NCI-H345 treated with DMSO at 0.1 percent for 48 hours (cell line): ENCODE measurements around the gene ENTHD1.
"Not testable (repeated sequence)": the region's sequence is repeated elsewhere in the genome, so short reads cannot be mapped to it uniquely, and the experiment has no call there.

Source experiments
- DNase-seq: peaks from one replicate; lab custom pipeline; 2025; ENCODE audit not compliant: unreplicated experiment; lab: John Stamatoyannopoulos, UW

ENTHD1 gene

DNA sequence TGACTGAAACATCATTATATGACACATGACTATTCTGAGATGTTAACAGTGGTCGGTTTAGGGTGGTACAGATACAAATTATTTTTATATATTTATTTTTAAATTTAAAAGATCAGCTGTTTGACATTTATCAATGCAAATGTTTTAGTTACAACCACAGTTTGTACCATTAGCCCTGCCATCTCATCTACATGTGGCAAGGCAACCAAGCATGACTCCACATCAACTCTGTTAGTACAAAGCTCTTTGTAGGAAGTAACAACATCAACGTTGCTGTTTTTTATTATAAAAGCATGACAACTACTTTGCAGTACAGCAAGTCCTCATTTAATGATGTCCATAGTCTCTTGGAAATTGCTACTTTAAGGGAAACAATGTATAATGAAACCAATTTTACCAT, 40.8 kb downstream of the ENTHD1 start:
- no peak for DNase-seq

DNA sequence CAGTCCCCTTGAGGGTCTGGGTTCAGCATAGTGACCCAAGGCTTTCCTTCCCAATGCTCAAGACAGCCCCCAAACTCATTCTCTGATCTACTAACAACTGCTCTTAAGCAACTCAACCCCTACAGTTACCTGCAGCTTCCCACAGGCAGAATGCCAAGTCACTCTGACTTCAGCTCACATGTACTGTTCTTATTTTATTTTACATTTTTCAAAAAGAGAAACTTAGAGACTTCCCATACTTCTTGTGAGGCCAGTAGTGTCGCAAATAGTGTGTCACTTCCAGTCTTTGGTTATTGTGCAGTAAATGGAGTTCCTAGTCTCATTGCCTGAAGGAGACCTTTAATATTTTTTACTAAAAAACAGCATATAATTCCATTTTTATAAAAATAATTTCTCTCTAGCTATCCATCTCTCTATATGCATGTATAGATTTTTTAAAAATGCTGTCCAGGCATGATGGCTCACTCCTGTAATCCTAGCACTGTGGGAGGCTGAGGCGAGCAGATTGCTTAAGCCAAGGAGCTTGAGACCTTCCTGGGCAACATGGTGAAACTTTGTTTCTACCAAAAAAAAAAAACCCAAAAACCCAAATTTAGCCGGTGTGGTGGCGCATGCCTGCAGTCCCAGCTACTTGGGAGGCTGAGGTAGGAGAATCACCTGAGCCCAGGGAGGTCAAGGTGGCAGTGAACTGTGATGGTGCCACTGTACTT, 41.8 kb downstream of the ENTHD1 start:
- DNase-seq = no peak

DNA sequence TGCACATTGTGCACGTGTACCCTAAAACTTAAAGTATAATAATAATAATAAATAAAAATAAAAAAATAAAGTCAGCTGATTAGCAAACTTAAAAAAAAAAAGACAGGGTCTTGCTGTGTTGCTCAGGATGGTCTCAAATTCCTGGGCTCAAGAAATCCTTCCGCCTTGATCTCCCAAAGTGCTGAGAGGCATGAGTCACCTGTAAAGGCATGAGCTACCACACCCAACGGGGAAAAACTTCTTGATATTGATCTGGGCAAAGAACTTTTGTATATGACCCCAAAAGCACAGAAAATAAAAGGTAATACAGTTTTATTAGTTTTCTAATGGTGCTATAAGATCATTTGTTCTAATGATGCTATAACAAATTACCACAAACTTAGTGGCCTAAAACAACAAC, 46.1 kb downstream of the ENTHD1 start:
- no peak for DNase-seq

DNA sequence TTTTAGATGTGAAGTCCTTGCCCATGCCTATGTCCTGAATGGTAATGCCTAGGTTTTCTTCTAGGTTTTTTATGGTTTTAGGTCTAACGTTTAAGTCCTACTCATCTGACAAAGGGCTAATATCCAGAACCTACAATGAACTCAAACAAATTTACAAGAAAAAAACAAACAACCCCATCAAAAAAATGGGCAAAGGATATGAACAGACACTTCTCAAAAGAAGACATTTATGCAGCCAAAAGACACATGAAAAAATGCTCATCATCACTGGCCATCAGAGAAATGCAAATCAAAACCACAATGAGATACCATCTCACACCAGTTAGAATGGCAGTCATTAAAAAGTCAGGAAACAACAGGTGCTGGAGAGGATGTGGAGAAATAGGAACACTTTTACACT, 47.0 kb downstream of the ENTHD1 start:
- not testable (repeated sequence) for DNase-seq

DNA sequence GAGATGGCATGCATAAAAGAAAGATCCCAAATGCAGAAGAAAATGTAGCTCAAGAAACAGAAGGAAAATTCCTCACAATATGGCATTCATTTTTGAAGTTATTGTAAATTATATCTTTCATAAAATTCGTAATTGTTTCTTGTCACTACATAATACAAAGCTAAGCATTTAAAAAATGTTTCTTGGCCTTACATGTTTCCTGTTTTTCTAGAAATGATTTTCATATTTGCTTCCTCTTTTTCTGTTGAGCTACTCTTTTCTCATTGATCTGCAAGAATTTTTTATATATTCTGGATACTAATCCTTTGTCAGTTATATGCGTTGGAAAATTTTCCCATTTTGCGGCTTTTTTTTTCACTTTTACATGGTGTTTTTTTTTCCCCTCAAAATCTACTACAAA, 48.0 kb downstream of the ENTHD1 start:
- DNase-seq = no peak

DNA sequence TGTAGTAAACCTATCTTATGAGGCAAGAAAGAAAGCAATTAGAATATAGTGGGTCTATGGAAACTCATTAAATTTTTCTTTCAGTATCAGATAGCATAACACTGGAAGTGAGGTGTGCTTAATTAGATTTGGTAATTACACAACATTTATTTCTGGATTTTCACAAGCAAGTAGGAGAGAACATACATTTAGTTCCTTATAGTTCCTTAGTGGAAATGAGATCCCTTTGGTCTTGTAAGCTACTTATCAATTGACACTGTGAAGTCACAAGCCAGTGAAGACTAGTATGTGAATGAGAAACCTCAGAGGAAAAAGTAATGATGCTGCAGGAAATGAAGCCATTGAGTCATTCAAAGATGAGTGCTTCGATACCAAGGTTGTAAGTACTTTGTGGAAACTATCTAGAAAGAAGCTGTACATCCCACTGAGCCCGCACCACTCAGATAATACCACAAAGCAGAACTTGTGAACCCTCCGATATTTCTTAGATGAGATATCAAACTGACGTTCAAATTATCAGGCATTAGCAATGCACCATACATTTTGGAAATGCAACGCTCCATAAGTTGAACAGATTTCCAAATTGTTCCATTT, 53.5 kb downstream of the ENTHD1 start:
- no peak for DNase-seq

DNA sequence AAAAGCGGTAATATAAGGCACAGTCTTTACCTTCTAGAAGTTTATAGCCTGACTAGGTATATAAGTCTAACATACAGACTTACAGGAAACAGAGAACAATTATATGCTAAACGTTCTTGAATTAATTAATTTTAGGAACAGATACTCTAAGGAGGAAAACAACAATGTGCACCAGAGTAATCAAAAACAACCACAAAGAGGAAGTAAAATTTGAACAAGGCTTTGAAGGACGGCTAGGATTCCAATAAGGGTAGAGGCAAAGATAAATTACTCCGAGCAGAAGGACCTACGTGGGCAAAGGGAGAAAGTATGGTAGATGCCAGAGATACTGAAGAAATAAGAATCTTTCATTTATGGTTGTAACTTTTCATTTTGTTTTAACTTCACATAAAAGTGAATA, 54.4 kb downstream of the ENTHD1 start:
- DNase-seq = no peak

DNA sequence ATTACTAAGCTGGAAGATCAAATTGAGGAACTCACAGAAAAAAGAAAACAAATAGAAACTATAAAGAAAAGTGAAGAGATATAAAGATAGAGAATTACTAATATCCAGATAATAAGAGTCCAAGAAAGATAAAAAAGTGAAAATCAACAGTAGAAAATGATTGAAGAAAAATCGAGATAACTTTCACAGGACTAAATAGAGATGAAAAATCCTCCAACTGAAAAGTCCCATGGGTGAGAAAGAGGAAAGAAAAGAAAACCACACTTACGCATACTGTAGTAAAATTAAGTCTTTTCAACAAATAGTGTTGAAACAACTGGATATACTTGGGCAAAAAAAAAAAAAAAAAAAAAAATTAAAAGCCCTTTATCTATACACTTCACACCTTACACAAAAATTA, 60.0 kb downstream of the ENTHD1 start:
- DNase-seq = no peak

DNA sequence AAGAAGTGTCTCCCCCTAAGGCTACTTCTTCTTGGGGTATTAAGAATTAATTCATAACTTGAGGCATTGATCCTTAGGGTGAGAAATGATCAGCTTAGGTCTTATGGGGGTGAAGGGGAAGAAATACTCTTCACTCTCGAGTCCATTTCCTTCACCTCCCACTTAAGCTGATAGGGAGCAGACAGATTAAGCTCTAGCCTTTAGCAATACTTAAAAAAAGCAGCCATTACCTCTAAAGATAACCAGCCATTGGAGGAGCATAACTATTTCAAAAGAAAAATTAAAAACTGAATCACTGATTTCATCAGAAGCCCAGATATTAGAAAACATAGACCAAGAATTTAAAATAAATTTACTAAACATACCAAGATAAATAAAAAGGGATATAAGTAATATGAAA, 60.5 kb downstream of the ENTHD1 start:
- no peak for DNase-seq

DNA sequence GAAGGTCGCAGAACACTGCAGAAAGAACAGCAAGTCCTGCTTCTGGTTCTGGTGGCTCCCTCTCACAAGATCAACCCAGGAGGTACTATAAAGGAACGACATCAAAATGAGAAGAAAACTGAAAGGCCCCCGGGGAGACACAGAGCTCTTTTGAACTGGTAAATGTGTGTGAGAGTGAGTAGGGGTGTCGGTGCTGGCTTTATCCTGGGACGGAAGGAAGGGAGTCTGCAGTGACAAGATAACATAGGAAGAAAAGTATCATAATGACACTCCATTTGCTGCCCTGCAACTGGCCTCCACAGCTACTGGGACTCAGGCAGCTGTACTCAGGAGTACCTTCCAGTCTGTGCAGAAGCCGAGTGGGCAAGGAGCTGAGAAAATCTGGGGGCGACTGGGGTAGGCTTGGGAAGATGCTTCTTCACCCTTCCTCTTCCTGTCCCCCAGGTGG, 60.9 kb downstream of the ENTHD1 start:
- DNase-seq = no peak

DNA sequence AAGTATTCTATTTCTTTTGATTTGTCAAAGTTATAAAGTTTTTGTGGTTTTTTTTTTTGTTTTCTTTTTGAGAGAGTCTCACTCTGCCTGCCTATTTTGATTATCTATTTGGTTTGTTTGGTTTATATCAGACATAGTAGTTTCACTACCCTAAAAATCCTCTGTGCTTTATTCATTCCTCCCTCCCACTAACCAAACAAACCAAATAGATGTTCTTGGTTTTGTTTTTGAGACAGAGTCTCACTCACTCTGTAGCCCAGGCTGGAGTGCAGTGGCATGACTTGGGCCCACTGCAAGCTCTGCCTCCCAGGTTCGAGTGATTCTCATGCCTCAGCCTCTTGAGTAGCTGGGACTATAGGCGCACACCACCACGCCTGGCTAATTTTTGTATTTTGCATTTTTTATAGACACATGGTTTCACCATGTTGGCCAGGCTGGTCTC, 67.9 kb downstream of the ENTHD1 start:
- no peak for DNase-seq

DNA sequence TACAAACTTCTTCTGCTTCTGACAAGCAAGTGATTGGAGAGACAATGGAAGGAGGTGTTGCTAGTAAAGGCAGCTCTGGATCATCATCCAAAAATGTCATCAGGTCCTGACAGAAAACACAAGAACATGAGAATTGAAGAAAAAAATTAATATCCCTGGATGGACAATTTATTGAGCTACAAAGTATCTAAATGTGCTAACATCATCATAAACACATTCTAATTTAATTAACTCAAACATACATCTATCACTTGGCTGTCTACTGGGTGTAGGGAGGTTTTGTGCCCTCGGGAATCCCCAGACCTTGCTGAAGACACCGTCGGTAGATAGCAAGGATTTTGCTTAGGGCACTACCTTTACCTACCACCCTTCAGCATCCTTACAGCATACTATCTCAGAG, 72.6 kb downstream of the ENTHD1 start:
- no peak for DNase-seq

DNA sequence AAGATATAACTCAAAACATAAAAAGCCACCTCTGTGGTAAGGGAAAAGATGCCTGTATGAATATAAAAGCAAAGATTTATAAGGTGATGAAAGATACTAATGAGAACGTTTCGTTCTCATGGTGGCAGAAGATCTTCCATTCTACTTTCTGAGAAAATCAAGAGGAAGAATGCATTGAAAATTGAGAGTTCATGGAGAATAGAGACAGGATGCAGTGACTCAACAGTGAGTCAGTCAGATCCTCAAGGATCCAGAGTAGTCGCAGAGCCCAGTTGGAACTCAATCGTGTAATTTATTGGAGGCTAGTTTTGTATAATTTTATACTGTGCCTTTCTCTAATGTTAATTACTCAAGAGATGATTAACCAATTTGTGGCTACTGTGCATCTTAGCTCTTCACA, 73.3 kb downstream of the ENTHD1 start:
- no peak for DNase-seq

DNA sequence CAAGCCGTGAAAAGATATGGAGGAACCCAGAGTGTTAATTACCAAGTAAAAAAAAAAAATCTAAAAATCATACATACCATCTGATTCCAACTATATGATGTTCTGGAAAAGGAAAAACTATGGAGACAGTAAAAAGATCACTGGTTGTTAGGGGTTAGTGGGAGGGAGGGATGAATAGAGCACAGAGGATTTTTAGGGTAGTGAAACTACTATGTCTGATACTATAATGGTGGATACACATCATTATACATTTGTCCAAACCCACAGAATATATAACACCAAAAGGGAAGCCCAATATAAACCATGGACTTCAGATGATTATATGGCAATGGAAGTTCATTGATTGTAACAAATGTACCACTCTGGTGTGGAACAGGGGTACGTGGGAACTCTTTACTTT, 74.1 kb downstream of the ENTHD1 start:
- DNase-seq = no peak

DNA sequence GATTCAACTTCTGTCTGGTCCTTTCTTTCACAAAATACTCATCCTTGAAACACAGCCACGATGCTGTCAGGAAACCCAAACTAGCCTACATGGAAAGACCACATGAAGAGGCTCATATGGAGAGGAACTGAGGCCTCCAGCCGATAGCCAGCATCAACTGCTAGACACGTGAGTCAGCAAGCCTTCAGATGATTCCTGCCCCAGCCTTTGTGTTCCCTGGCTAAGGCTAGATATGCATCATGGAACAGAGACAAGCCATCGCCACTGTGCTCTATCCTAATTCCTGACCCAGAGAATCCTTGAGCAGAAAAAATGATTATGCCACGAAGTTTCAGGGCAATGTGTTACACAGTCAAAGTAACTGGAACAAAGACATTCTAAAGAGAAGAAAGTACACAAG, 75.5 kb downstream of the ENTHD1 start:
- DNase-seq = no peak

DNA sequence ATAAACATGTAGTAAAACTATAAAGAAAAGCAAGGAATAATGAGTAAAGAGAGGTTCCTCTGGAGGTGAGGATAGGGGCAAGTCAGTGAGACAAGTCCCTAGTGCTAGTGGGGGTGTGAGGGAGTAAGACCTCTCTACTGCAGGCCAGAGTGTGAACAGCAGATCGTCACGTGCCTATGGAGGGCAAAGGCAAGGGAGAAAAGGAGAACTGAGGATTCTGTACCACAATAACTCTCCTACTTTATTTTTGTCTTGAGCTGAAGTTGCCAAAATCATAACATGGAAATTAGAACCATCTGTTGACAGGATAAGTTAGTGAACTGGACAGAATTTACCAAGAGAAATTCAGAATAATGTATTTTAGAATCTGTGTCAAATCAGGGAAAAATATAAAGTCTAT, 77.6 kb downstream of the ENTHD1 start:
- no peak for DNase-seq

DNA sequence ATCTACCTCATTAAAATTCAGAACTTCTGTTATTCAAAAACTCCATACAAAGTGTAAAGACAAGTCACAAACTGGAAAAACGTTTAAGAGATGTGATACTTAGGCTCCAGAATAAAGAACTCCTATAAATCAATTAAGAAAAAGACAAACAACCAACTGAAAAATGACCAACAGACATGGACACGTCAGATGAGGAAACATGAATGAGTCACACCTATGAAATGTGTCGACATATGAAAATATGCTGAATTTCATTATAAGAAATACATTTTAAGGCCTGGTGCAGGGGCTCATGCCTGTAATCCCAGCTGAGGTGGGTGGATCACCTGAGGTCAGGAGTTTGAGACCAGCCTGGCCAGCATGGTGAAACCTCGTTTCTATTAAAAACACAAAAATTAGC, 78.7 kb downstream of the ENTHD1 start:
- no peak for DNase-seq

DNA sequence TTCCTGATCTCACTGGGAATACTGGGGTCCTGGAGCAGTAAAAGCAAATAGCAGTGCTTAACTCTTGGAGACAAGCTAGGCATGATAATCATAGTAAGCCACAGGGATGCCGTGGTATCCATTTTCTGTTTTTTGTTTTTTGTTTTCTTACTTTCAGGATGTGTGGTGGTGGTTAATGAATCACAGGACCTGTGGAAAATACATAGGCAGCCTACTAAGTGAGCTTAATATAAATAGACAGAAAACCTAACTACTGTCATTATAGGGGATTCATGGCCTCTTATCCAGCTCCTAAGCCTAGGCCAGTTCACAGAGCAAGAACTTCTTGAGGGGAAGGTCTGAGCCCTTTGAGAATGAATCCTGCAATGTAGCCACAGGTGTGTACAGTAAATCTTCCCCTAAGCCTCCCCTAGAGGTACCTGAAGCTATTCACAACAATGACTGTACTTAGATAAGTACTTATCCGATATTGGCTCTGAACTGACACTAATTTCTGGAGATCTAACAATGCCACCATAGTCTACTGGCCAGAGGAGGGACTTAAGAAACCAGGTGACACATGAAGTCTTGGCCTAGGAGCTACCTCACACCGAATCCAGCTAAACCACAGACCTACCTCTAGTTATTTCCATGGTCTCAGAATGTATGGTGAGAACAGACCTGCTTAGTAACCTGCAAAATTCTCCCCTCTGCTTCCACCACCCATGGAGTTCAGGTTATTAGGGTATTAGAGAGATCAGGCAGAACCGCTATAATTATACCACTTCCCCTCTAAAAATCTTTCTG, 83.6 kb downstream of the ENTHD1 start:
- no peak for DNase-seq

DNA sequence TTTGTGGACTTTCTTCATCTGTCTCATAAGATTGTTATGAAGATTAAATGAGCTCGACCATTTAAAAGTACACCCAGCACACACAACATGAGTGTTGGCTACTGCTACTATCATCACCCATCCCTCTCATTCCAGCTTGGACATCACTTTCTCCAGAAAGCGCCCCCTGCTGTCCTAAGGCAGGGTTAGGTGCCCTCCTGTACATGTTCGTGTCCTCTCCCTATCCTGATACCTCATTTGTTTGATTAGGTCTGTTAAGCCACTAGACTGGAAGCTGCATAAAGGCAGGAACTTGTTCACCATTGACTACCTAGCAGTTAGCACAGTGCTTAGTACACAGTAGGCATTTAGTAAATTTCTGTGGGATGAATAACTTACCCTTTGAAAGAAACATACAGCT, 85.5 kb downstream of the ENTHD1 start:
- no peak for DNase-seq

DNA sequence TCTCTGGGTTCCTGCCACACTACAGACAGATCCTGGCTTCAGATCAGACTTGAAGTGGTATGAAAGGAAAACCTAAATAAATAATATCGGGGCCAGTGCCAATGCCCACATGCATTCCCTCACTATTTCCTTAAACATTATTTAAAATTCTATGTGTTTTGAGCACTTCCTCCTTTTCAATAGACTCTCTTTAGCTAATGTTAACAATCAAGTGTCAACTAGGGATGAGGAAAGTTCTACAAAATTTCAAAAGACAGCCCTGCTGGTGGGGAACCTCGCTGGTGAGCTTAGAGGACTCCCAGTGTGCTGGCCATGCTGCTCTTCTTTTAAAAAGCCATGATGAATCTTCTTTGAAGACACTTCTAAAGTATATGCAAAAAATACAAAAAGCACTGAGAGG, 87.5 kb downstream of the ENTHD1 start:
- DNase-seq = no peak

DNA sequence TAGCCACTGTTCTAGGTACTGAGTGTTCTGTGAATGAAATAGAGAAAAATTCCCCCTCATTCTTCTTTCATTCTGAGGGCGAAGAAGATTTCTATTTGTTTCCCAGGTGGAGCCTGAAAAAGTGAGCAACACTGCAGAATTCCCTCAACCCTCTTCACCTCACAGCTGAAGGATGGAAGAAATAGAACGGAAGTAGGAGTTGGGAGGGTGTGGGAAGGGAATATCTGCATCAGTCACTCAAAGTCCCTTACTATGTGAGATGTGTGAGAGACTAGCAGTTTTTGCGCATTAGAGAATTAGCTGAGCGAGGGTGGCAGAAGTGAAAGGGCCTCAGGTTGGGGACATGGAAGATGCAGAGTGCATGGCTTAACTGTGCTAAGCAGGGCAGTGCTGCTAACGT, 88.4 kb downstream of the ENTHD1 start:
- no peak for DNase-seq

DNA sequence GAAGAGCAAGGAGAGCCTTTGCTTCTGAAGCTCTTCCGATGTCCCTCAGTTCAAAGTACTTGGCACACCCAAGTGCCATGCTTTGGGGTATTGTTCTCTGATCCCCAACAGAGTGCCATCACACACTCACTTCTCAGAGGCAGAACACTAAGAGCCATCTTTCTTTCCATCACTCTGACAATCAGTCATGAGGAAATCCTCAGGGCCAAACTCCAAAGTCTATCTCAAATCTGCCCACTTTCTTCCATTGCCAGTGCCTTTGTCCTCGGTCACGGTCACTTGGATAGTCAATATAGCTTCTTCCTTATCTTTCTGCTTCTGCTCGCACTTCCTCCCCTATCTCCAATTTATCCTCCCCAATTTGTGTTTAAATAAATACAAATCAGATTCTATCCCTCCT, 90.9 kb downstream of the ENTHD1 start:
- DNase-seq = no peak
